K562 (cell line): Measurements from ENCODE around the gene STX3. TPM values are rescaled to one million over a fixed set of nuclear protein-coding genes. Genes with fewer than 3 reads are reported as not detected.
A peak's percentile ranks its signal among the peaks of the same experiment; 100 is the strongest.
"Not testable (repeated sequence)": the region's sequence is repeated elsewhere in the genome, so short reads cannot be mapped to it uniquely, and the experiment has no call there.

Source experiments
- ATAC-seq: fragments of 200-7000 bp; cut with Tn5 transposase; 3 replicates; pipeline ENCODE4 v1.9.1; 2020; ENCODE audit warnings: moderate library complexity
- BruUV-seq: library from RNA; stranded (reverse); fragments of 400-500 nt; replicated peaks from 2 replicates; lab custom pipeline; 2021; lab: Mats Ljungman, UMichigan
- CTCF ChIA-PET: fragments of 300-600 bp; formaldehyde crosslinking; extraction: SDS; loops from one replicate; lab custom pipeline; 2021; ENCODE audit warnings: low intra/inter-chr PET ratio; lab: Yijun Ruan, JAX
- POLR2A ChIA-PET: fragments of 300-600, 350-650 bp; sonication (Branson Sonifier 250); formaldehyde crosslinking; extraction: SDS; loops from one replicate; lab custom pipeline; 2021; ENCODE audit warnings: antibody characterized with exemption, inconsistent platforms; lab: Yijun Ruan, JAX
- DNase-seq, 4 experiments: peaks; one replicate each; pipeline versions ENCODE4 v3.0.0 to v3.0.0-alpha.2; 2011 to 2018; ENCODE audit warnings: low spot score in 3 of 4, mixed read lengths in 3 of 4; ENCODE audit errors: extremely low read depth in 1 of 4
- FAIRE-seq: peaks from 2 replicates; lab custom pipeline; 2011; peaks lifted over from hg19 to GRCh38; lab: Jason Lieb, UNC
- H2AFZ ChIP-seq: 2 replicates; pipeline ENCODE4 v1.6.0; 2011; ENCODE audit warnings: low read depth, low read length, control low read depth, inconsistent platforms
- H3K27ac ChIP-seq: fragments of 200-600 bp; 3 replicates; pipeline ENCODE4 v1.8.0; 2011; ENCODE audit warnings: low read depth, mild to moderate bottlenecking, control low read depth, inconsistent platforms, low read length, moderate library complexity, mixed read lengths; ENCODE audit errors: extremely low read depth
- H3K27me3 ChIP-seq, 2 experiments: fragments of 300-600 bp in 1 of 2; 2 replicates in 1 of 2; 3 replicates in 1 of 2; pipeline versions ENCODE4 v1.6.0 to v1.8.0; 2011; ENCODE audit warnings: inconsistent platforms in 2 of 2, low read length in 2 of 2, mild to moderate bottlenecking in 1 of 2, mixed read lengths in 1 of 2, moderate library complexity in 1 of 2; ENCODE audit not compliant: control insufficient read depth in 2 of 2, insufficient read depth in 2 of 2
- H3K36me3 ChIP-seq: fragments of 300-600 bp; 3 replicates; pipeline ENCODE4 v1.8.0; 2011; ENCODE audit warnings: mild to moderate bottlenecking, low read length, inconsistent platforms; ENCODE audit not compliant: control insufficient read depth, insufficient read depth
- H3K4me1 ChIP-seq, 2 experiments: fragments of 200-600 bp in 1 of 2; replicated peaks in 1 of 2; 2 replicates in 1 of 2; 3 replicates in 1 of 2; pipeline versions ENCODE4 v1.5.1 to v1.8.0; 2011; ENCODE audit warnings: inconsistent platforms in 2 of 2, low read length in 2 of 2, mild to moderate bottlenecking in 1 of 2, mixed read lengths in 1 of 2, moderate library complexity in 1 of 2; ENCODE audit not compliant: control insufficient read depth in 2 of 2, insufficient read depth in 2 of 2
- H3K4me2 ChIP-seq: 2 replicates; pipeline ENCODE4 v1.6.1; 2011; ENCODE audit warnings: low read length, control low read depth, inconsistent platforms, mixed read lengths; ENCODE audit not compliant: insufficient read depth
- H3K4me3 ChIP-seq: fragments of 200-600 bp; sonication (generic), shearing (Covaris generic); 2 replicates; pipeline ENCODE4 v1.5.1; 2016; ENCODE audit warnings: control low read depth, inconsistent platforms
- H3K79me2 ChIP-seq: fragments of 200-600 bp; 3 replicates; pipeline ENCODE4 v1.8.0; 2011; ENCODE audit warnings: low read length, inconsistent platforms; ENCODE audit not compliant: control insufficient read depth, insufficient read depth
- H3K9ac ChIP-seq, 2 experiments: 2 replicates each; pipeline versions ENCODE4 v1.6.0 to v1.6.1; 2011; ENCODE audit warnings: low read depth in 2 of 2, low read length in 2 of 2, control low read depth in 1 of 2, inconsistent platforms in 1 of 2, mild to moderate bottlenecking in 1 of 2, mixed read lengths in 1 of 2; ENCODE audit not compliant: insufficient read depth in 1 of 2
- H3K9me1 ChIP-seq: one replicate; pipeline ENCODE4 v1.6.0; 2011; ENCODE audit warnings: inconsistent platforms, mild to moderate bottlenecking, low read length, moderate library complexity; ENCODE audit not compliant: control insufficient read depth, insufficient read depth
- H3K9me3 ChIP-seq: replicated peaks from 2 replicates; pipeline ENCODE4 v1.5.1; 2011; ENCODE audit warnings: low read depth, low read length, inconsistent platforms; ENCODE audit not compliant: control insufficient read depth, insufficient read depth
- H4K20me1 ChIP-seq: replicated peaks from 2 replicates; pipeline ENCODE4 v1.6.1; 2011; ENCODE audit warnings: low read length, inconsistent platforms, mixed read lengths; ENCODE audit not compliant: control insufficient read depth, insufficient read depth
- BCOR ChIP-seq: fragments of 450-650 bp; IDR thresholded peaks from 2 replicates; pipeline ENCODE4 v1.6.1; 2016
- KDM1A ChIP-seq, 2 experiments: fragments of 450-650 bp; IDR thresholded peaks; 2 replicates each; pipeline ENCODE4 v1.6.1; 2016; ENCODE audit warnings: mild to moderate bottlenecking in 2 of 2
- RBM25 ChIP-seq: fragments of 200-400 bp; formaldehyde crosslinking; IDR thresholded peaks from 2 replicates; pipeline ENCODE4 v1.6.1; 2018; ENCODE audit warnings: low read length, low read depth, moderate library complexity; ENCODE audit not compliant: severe bottlenecking
- ZNF121 ChIP-seq: sonication (generic); formaldehyde crosslinking; conservative IDR thresholded peaks from 2 replicates; pipeline ENCODE4 v1.8.0; 2022; ENCODE audit warnings: missing genetic modification reagents
- ZNF146 ChIP-seq: IDR thresholded peaks from one replicate; pipeline ENCODE4 v1.6.1; 2018; ENCODE audit warnings: missing compliant biosample characterization; ENCODE audit not compliant: unreplicated experiment
- WGBS: fragments of 100-300 bp; shearing (Covaris generic); methylation state at CpG from one replicate; pipeline ENCODE4 v1.1.6; 2016; ENCODE audit warnings: low coverage, mixed read lengths; ENCODE audit not compliant: insufficient coverage; ENCODE audit errors: missing lambda C conversion rate; 5-methylcytosine and 5-hydroxymethylcytosine counted together
- in situ Hi-C: fragments of 300-500 bp; cut with MboI; formaldehyde crosslinking; loops from 4 replicates; pipeline ENCODE4 v1.15.0; 2018; ENCODE audit warnings: inconsistent platforms, mixed read lengths
- intact Hi-C: fragments of 100-400 bp; cut with micrococcal nuclease; formaldehyde crosslinking; loops from 2 replicates; pipeline ENCODE4 v1.14.2; 2022
- polyA plus RNA-seq, 8 experiments: library from polyadenylated mRNA; depleted of rRNA in 4 of 8; stranded (reverse) in 5 of 8; unstranded in 3 of 8; fragments of >200 nt; fragmentation: Nextera tagmentation in 2 of 8; fragmentation: Illumina TruSeq in 1 of 8; extraction: Ambion mirVana in 2 of 8; extraction: Trizol in 1 of 8; gene quantifications; 2 replicates each; pipeline versions ENCODE4 v1.2.1 to v1.2.3, GENCODE V29; 2011 to 2014; ENCODE audit warnings: inconsistent platforms in 1 of 8, missing spikeins in 1 of 8
- total RNA-seq, 7 experiments: library from RNA; depleted of rRNA in 6 of 7; stranded (reverse); fragments of >200 nt in 6 of 7; fragmentation: Illumina TruSeq in 2 of 7; extraction: Trizol in 2 of 7; gene quantifications; 2 replicates each; pipeline versions ENCODE4 v1.2.1 to v1.2.3, GENCODE V29; 2011 to 2021; ENCODE audit warnings: low replicate concordance in 1 of 7

STX3 gene
- total and polyA plus RNA-seq, 9 of the 15 experiments (the other 6 are each of a cell fraction or from before 2014, with no cell fraction given) = 12.0 to 91.6 (median 48.7) TPM

DNA sequence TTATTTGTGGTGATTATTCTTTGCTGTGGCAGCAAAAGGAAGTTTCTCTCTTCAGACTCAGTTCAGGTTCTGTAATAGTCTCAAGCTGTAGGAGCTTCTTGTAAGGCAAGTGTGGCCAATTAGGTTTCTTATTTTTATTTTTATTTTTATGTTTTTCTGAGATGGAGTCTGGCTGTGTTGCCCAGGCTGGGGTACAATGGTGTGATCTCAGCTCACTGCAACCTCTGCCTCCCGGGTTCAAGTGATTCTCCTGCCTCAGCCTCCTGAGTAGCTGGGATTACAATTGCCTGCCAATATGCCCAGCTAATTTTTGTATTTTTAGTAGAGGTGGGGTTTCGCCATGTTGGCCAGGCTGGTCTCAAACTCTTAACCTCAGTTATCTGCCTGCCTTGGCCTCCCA is 94.4 kb downstream of the STX3 start:
- H3K9me3 ChIP-seq, FAIRE-seq, H4K20me1 ChIP-seq, DNase-seq, H3K79me2 ChIP-seq, intact Hi-C loops, H3K4me3 ChIP-seq, H3K4me2 ChIP-seq, CTCF ChIA-PET, H3K9me1 ChIP-seq, H3K36me3 ChIP-seq, H3K9ac ChIP-seq, in situ Hi-C loops, H3K27me3 ChIP-seq, BruUV-seq, ATAC-seq: not testable (repeated sequence)
- 100% methylated on average over 2 of the region's 2 CpGs for WGBS
- peaks cover 4 to 33% of the 10 kb centered on the region in 2 experiments; a peak in 3 of 5 replicates for H3K4me1 ChIP-seq
- peak; percentile 54; the same call in 1 of the 2 replicates for TF ChIP-seq ZNF121 (CRISPR knock-in tag)
- peak; percentile 77 for TF ChIP-seq BCOR
- POLR2A ChIA-PET = interaction anchor here (1.2 kb wide), 1 partner anchor 51 kb away, joined by 3 read pairs; no protein-coding TSS in a partner anchor
- peak overlapping the region; percentile 78 for H2AFZ ChIP-seq
- H3K27ac ChIP-seq = peak overlapping the region; percentile 33; the same call in 2 of the 3 replicates

DNA sequence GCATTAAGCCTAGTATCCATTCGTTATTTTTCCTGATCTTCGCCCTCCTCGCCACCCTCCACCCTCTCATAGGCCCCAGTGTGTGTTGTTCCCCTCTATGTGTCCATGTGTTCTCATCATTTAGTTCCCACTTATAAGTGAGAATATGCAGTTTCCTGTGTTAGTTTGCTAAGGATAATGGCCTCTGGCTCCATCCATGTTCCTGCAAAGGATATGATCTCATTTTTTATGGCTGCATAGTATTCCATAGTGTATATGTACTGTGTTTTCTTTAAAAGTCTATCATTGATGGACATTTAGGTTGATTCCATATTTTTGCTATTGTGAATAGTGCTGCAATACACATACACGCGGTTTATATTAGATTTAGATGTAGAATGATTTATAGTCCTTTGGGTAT is 96.2 kb downstream of the STX3 start:
- peaks cover 3 to 31% of the 10 kb centered on the region in 2 experiments; a peak in 4 of 5 replicates for H3K4me1 ChIP-seq
- H3K9me1 ChIP-seq, H2AFZ ChIP-seq, ATAC-seq, H3K4me3 ChIP-seq, CTCF ChIA-PET, H3K9ac ChIP-seq, BruUV-seq, H3K4me2 ChIP-seq, in situ Hi-C loops, H3K27ac ChIP-seq, H3K79me2 ChIP-seq, H3K27me3 ChIP-seq, DNase-seq, H3K9me3 ChIP-seq, H3K36me3 ChIP-seq, intact Hi-C loops: not testable (repeated sequence)
- POLR2A ChIA-PET = interaction anchor here (2.3 kb wide), 1 partner anchor 14 kb away, joined by 5 read pairs; no protein-coding TSS in a partner anchor
- WGBS = 81% methylated on average over 5 of the region's 5 CpGs
- TF ChIP-seq RBM25 (peak; percentile 60), BCOR (peak; percentile 71), ZNF146 (peak; percentile 91), KDM1A (IDR thresholded peaks at IDR 0.05) (peak; percentile 23 to 29; a peak in 1 of 4 replicates)
- TF ChIP-seq, all 486 proteins: peak for 4; not testable (repeated sequence) for 482
- H4K20me1 ChIP-seq, FAIRE-seq: not testable (repeated sequence)
